Esophagus squamous epithelium (tissue), 4 donors: ENCODE data around the gene ACACA.

Experiments
- CTCF ChIP-seq, 6 experiments: fragments of 450-650 bp in 4 of 6; fragments of 200-600 bp in 2 of 6; sonication (generic) in 2 of 6; IDR thresholded peaks; one replicate each; pipeline ENCODE4 v1.5.1; 2016 to 2019; ENCODE audit warnings: antibody characterized with exemption in 6 of 6, mild to moderate bottlenecking in 4 of 6, moderate library complexity in 4 of 6
- POLR2A ChIP-seq, 4 donors: fragments of 450-650 bp; IDR thresholded peaks; one replicate each; pipeline ENCODE4 v1.6.1; 2017; ENCODE audit warnings: antibody characterized with exemption in 4 of 4, mild to moderate bottlenecking in 4 of 4, moderate library complexity in 3 of 4

- TF ChIP-seq POLR2A (IDR thresholded peaks at IDR 0.05) (no peak), CTCF (IDR thresholded peaks at IDR 0.05) (no peak)
Observed at GRCh38 chr17:37256627-37257026, 150.0 kb downstream of the ACACA start.
